Mononuclear cell (primary cell): ENCODE data around the gene HIPK1. TPM values are rescaled to one million over a fixed set of nuclear protein-coding genes. Genes with fewer than 3 reads are reported as not detected.
"Not testable (repeated sequence)": the region's sequence is repeated elsewhere in the genome, so short reads cannot be mapped to it uniquely, and the experiment has no call there.

Source experiments
- H3K27me3 ChIP-seq: 2 replicates; pipeline ENCODE4 v1.6.0; 2011; ENCODE audit warnings: low read length, control low read depth; ENCODE audit not compliant: insufficient read depth
- H3K4me1 ChIP-seq: 2 replicates; pipeline ENCODE4 v1.5.1; 2011; ENCODE audit warnings: mild to moderate bottlenecking, low read length, control low read depth; ENCODE audit not compliant: insufficient read depth
- H3K4me3 ChIP-seq: 2 replicates; pipeline ENCODE4 v1.5.1; 2011; ENCODE audit warnings: mild to moderate bottlenecking, low read length, moderate library complexity
- H3K9me3 ChIP-seq: 2 replicates; pipeline ENCODE4 v1.5.1; 2011; ENCODE audit warnings: low read depth, mild to moderate bottlenecking, control low read depth, low read length
- total RNA-seq: library from RNA; depleted of rRNA; stranded (reverse); fragments of >200 nt; gene quantifications from one replicate; pipeline ENCODE4 v1.2.3, GENCODE V29; 2012

The HIPK1 gene
- total RNA-seq, 1 donor, result 99.5 TPM

DNA sequence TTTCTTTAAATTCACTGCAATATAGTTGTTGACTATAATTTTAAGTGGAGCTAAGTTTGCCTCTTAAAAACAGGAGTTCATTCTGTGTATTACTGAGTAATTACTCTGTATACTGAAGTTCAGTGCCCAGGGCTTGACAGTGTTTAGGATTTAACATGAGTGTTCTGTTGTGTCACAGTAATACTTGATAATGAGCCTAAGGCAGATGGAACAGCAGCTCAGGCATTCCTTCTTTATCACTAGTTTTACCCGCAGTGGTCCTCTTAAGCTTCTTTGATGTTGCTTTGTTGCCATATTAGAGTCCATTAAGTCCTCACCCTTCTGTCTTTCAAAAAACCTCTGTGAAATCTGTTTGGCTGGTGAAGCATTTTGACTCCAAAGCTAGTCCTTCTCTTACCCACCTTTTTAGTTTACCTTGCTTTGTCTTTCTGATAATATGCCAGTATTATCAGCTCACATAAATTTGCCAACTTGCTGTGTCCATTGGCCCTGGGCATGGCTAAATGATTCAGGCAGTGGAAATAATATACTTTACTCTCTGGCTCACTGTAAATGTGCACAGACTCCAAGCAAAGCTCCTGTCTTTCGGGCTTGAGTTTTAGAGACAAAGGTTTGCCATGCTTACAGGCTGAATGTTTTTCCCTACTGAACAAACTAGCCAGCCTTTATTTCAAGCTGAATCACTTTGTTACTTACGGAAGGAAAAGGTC lies 17.7 kb downstream of the HIPK1 start:
- peaks cover 51% of the 10 kb centered on the region for H3K4me1 ChIP-seq

DNA sequence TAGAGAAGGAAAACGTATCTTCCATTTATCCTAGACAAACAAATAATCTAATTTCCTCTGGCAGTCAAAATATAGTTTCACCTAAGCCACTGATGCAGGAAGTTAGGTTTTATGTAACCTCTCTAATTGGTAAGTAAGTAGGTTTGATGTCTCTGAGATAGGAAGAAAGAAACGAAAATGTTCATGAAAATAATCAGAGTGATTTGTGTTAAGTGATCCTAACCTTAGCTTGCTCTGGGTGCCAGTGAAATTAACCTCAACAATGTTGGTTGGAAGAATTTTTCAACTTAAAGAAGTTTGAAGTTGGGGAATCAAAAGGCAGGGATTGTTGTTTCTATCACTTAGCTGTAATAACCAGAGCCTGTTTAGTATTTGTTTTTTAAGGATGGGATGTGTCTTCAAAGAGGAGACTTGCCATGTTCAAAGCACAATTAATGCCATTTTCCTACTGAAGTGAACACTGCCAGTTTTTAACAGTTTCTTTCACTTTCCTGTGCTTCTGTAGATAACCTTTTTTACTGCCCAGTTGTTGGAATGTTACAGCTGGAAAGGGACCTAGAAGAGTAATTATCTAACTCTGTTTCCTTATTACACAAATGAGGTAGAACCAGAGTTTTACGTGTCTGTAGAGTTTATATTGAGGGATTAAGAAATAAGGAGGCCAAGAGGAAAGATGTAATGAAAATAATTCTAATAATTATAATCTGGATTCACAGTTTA lies 18.4 kb downstream of the HIPK1 start:
- Histone ChIP-seq H3K9me3 (no peaks in the 10 kb centered on the region), H3K4me1 (peaks cover 49% of the 10 kb centered on the region), H3K27me3 (no peaks in the 10 kb centered on the region), H3K4me3 (no peak overlapping the region)

More for the DNA sequence above, 17.7 kb downstream of the HIPK1 start:
- Histone ChIP-seq H3K9me3 (no peaks in the 10 kb centered on the region), H3K27me3 (no peaks in the 10 kb centered on the region), H3K4me3 (no peak overlapping the region)

DNA sequence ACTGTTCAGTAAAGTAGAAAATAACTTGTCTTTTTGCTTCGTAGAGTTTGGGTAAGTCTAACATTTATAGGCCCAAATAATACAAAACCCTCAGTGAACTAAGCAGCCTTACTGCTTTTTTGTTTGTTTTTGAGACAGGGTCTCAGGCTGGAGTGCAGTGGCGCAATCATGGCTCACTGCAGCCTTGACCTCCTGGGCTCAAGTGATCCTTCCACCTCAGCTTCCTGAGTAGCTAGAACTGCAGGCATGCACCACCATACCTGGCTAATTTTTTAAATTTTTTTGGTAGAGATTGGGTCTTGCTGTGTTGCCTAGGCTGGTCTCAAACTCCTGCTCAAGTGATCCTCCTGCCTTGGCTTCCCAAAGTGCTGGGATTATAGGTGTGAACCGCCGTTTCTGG lies 19.0 kb downstream of the HIPK1 start:
- peaks cover 49% of the 10 kb centered on the region for H3K4me1 ChIP-seq

DNA sequence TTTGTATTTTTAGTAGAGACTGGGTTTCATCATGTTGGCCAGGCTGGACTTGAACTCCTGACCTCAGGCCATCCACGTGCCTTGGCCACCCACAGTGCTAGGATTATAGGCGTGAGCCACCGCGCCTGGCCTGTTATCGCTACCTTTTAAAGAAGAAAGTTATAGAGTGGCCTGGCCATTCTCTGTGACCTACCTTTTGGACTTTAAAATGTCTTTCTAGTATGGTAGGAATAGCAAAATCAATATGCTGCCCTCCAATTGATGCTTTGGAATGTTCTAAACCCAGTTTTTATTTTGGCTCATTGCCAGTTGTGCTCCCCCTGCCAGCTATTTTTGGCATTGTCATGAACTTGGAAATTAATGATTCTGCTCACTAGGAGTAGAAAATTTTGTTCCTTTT lies 19.9 kb downstream of the HIPK1 start:
- Histone ChIP-seq H3K9me3 (no peaks in the 10 kb centered on the region), H3K4me1 (peaks cover 42% of the 10 kb centered on the region), H3K4me3 (no peak overlapping the region), H3K27me3 (no peaks in the 10 kb centered on the region)

More for the DNA sequence above, 19.0 kb downstream of the HIPK1 start:
- not testable (repeated sequence) for H3K4me3 ChIP-seq, H3K9me3 ChIP-seq, H3K27me3 ChIP-seq

DNA sequence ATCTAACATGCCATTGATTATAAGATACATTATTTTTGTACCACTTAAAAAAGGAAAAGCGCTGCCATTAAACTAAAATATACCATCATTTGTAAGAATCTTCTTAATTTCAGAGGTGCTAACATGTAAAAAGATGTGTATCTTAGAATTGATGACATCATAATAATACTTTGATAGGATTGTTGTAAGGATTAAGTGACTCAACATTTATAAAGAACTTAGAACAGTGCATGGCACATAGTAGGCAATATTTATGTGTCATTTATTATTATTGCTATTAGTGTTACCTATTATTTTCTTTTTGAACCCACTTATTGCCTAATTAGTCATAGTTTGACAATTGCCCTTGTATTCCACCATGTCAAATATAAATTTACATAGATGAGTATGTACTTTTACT lies 21.8 kb downstream of the HIPK1 start:
- peaks cover 31% of the 10 kb centered on the region for H3K4me1 ChIP-seq
- H3K9me3 ChIP-seq, result no peaks in the 10 kb centered on the region

DNA sequence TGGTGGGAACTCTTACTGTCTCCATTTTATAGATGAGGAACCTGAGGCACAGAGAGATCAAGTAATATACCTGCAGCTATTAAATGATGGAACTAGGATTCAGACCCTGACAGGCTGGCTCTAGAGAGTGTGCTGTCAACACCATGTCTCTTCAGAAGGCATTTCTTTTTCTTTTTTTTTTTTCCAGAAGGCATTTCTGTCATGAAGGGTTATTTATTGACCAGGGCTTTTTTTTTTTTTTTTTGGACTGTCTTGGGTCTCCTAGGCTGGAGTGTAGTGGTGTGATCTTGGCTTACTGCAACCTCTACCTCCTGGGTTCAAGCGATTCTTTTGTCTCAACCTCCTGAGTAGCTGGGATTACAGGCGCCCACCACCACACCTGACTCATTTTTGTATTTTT lies 22.6 kb downstream of the HIPK1 start:
- Histone ChIP-seq H3K4me3 (no peak overlapping the region), H3K4me1 (peaks cover 25% of the 10 kb centered on the region)

More for the DNA sequence above, 21.8 kb downstream of the HIPK1 start:
- H3K27me3 ChIP-seq, result no peaks in the 10 kb centered on the region
- H3K4me3 ChIP-seq, result no peak overlapping the region

DNA sequence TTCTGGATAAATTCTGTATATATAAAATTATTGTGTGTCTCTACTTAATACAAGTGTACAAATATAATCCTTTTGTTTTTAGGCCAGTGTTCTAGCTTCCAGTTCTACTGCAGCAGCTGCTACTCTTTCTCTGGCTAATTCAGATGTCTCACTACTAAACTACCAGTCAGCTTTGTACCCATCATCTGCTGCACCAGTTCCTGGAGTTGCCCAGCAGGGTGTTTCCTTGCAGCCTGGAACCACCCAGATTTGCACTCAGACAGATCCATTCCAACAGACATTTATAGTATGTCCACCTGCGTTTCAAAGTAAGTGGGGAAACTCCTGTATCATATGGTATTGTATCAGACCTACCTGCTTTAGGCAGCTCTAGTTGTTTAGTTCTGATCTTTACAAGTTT lies 28.9 kb downstream of the HIPK1 start:
- Histone ChIP-seq H3K4me1 (no peaks in the 10 kb centered on the region), H3K27me3 (no peaks in the 10 kb centered on the region), H3K4me3 (no peak overlapping the region), H3K9me3 (no peaks in the 10 kb centered on the region)

More for the DNA sequence above, 22.6 kb downstream of the HIPK1 start:
- no peaks in the 10 kb centered on the region for H3K27me3 ChIP-seq
- no peaks in the 10 kb centered on the region for H3K9me3 ChIP-seq

DNA sequence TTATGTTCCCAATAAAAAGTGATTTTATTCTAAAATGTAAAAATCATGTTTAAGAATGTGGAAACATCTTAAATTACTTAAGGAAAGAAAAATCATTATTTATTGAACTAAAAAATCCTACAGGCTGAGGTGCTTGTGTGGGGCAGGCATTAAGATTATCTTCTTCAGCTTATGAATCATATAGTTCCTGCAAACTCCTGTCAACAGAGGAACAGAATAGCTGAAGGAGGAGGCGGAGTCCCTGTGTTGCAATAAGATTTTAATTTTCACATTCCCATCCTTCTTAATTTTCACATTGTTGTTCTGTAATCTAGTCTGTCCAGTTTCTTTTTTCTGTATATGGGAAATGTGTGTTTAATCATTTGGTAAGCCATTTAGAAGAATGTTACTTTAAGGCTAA lies 29.6 kb downstream of the HIPK1 start:
- Histone ChIP-seq H3K9me3 (no peaks in the 10 kb centered on the region), H3K4me1 (no peaks in the 10 kb centered on the region), H3K27me3 (no peaks in the 10 kb centered on the region), H3K4me3 (no peak overlapping the region)

DNA sequence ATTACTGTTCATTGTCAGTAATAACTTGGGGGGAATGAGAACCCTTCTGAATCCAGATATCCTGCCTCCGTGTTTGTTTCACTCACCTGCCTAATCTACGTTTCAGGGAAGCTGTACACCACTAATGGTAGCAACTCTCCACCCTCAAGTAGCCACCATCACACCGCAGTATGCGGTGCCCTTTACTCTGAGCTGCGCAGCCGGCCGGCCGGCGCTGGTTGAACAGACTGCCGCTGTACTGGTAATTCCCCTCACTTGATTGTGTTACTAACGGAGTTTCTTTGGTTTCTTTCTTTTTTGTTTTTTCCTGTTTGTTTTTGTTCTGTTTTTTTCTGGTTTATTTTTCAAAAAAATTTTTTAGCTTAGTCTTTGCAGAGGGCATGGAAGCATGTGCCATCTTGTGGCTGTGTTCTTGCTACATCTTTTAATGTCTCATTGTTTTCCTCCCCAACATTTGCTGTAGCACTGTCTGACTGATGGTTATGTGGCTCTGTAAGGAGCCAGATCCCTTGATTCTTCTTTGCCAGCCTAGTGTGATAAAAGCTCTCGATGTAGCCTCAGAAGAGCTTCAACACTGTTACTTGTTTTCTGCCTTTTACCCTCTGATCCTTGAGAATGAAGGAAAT lies 34.3 kb downstream of the HIPK1 start:
- H3K27me3 ChIP-seq, result no peaks in the 10 kb centered on the region
- no peaks in the 10 kb centered on the region for H3K4me1 ChIP-seq
- no peaks in the 10 kb centered on the region for H3K9me3 ChIP-seq
- no peak overlapping the region for H3K4me3 ChIP-seq

DNA sequence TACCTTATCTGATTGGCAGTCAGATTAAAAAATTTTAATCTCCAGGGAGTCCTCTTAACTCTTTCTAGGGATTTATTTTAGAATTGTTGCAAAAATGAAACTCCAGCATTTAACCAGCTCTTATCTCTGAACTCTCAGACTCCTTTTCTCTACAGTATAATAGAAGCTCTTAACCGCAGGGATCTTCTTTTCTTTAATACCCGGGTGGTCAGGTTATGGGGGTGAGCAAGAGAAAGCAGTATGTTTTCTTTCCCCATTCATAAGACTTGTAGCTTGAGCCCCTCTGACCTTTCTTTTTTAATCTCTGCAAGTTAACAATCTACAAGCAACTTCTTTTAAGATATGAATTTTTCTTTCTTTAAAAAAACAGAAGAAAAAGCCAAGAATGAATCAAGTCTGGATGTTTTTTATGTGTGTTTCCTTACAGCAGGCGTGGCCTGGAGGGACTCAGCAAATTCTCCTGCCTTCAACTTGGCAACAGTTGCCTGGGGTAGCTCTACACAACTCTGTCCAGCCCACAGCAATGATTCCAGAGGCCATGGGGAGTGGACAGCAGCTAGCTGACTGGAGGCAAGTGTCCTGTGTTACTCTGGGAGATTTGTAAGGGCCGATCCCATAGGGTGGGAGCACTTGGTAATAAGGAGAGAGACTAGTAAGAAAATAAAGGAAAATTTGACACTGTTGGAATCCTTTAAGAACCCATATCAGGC lies 36.7 kb downstream of the HIPK1 start:
- no peaks in the 10 kb centered on the region for H3K27me3 ChIP-seq
- H3K4me1 ChIP-seq, result no peaks in the 10 kb centered on the region
- H3K4me3 ChIP-seq, result no peak overlapping the region
- H3K9me3 ChIP-seq, result no peaks in the 10 kb centered on the region

DNA sequence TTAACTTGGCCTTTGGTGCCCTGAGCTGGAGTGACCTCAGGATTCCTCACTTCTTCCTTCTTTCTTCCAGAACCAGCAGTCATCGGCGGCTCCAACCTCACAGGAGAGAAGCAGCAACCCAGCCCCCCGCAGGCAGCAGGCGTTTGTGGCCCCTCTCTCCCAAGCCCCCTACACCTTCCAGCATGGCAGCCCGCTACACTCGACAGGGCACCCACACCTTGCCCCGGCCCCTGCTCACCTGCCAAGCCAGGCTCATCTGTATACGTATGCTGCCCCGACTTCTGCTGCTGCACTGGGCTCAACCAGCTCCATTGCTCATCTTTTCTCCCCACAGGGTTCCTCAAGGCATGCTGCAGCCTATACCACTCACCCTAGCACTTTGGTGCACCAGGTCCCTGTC lies 43.8 kb downstream of the HIPK1 start:
- H3K9me3 ChIP-seq, result no peaks in the 10 kb centered on the region
- peaks cover 28% of the 10 kb centered on the region for H3K4me1 ChIP-seq
- no peak overlapping the region for H3K4me3 ChIP-seq
- no peaks in the 10 kb centered on the region for H3K27me3 ChIP-seq

DNA sequence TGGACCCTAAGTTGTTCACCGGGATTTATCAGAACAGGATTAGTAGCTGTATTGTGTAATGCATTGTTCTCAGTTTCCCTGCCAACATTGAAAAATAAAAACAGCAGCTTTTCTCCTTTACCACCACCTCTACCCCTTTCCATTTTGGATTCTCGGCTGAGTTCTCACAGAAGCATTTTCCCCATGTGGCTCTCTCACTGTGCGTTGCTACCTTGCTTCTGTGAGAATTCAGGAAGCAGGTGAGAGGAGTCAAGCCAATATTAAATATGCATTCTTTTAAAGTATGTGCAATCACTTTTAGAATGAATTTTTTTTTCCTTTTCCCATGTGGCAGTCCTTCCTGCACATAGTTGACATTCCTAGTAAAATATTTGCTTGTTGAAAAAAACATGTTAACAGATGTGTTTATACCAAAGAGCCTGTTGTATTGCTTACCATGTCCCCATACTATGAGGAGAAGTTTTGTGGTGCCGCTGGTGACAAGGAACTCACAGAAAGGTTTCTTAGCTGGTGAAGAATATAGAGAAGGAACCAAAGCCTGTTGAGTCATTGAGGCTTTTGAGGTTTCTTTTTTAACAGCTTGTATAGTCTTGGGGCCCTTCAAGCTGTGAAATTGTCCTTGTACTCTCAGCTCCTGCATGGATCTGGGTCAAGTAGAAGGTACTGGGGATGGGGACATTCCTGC lies 46.2 kb downstream of the HIPK1 start:
- Histone ChIP-seq H3K4me1 (peaks cover 44% of the 10 kb centered on the region), H3K9me3 (no peaks in the 10 kb centered on the region), H3K27me3 (no peaks in the 10 kb centered on the region), H3K4me3 (no peak overlapping the region)

DNA sequence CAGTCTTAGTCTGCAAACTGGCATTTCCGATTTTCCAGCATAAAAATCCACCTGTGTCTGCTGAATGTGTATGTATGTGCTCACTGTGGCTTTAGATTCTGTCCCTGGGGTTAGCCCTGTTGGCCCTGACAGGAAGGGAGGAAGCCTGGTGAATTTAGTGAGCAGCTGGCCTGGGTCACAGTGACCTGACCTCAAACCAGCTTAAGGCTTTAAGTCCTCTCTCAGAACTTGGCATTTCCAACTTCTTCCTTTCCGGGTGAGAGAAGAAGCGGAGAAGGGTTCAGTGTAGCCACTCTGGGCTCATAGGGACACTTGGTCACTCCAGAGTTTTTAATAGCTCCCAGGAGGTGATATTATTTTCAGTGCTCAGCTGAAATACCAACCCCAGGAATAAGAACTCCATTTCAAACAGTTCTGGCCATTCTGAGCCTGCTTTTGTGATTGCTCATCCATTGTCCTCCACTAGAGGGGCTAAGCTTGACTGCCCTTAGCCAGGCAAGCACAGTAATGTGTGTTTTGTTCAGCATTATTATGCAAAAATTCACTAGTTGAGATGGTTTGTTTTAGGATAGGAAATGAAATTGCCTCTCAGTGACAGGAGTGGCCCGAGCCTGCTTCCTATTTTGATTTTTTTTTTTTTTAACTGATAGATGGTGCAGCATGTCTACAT lies 47.6 kb downstream of the HIPK1 start:
- Histone ChIP-seq H3K9me3 (no peaks in the 10 kb centered on the region), H3K4me3 (no peak overlapping the region), H3K4me1 (peaks cover 44% of the 10 kb centered on the region), H3K27me3 (no peaks in the 10 kb centered on the region)

DNA sequence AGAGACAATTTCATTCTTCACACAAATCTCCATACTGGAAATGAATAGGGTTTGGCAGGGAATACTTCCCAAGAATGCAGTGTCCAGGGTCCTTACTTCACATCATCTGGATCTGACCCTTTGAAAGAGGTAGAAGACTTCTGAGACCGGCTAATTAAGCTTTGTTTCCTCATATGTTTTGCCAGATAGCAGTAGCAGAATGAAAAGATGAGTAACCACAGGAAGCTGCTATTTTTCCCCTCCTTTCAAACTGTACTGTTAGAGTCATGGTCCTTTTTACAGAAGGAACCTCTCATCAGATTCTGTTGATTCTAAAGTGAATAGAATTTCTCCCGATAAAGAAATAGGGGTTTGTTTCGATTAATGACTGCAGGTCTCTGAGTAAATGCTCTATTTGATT lies 48.8 kb downstream of the HIPK1 start:
- no peaks in the 10 kb centered on the region for H3K9me3 ChIP-seq
- H3K4me3 ChIP-seq, result no peak overlapping the region
- H3K27me3 ChIP-seq, result no peaks in the 10 kb centered on the region
- H3K4me1 ChIP-seq, result peaks cover 52% of the 10 kb centered on the region
